A549 treated with Mapracorat at 1 μM for 4 hours (cell line): ENCODE results near the gene ZNHIT2. TPM values are rescaled to one million over a fixed set of nuclear protein-coding genes. Genes with fewer than 3 reads are reported as not detected.

Experiments used
- total RNA-seq: library from RNA; stranded (reverse); fragments of 200-300 nt; extraction: Qiagen RNA extraction; gene quantifications from 5 replicates; pipeline ENCODE4 v1.2.3, GENCODE V29; 2022

The ZNHIT2 gene
- 13.6 to 22.7 TPM (median 21.9 TPM) in 5 replicates for total RNA-seq

GRCh38 chr11:65117206-65118096, at the start of gene ZNHIT2:
Gene ZNHIT2 (minus strand): TSS chr11:65117701. CDS start chr11:65117653, 48 bp downstream.

GRCh38 chr11:65134240-65134951, 16.9 kb upstream of the ZNHIT2 start, which contains the start of gene SYVN1:
Gene SYVN1 (minus strand): TSS chr11:65134519. CDS start chr11:65133601, 918 bp downstream.

GRCh38 chr11:65121865-65122696, 4.6 kb upstream of the ZNHIT2 start, which contains the start of the genes FAU and MRPL49:
Gene FAU (minus strand): TSS chr11:65122134. CDS start chr11:65121813, 321 bp downstream.
Gene MRPL49 (plus strand): TSS chr11:65122321. CDS start chr11:65122347, 26 bp downstream.

GRCh38 chr11:65111744-65112545, 5.6 kb downstream of the ZNHIT2 start, which contains the start of gene TM7SF2:
Gene TM7SF2 (plus strand): TSS chr11:65111872. CDS start chr11:65112016, 144 bp downstream.

GRCh38 chr11:65095974-65096806, 21.3 kb downstream of the ZNHIT2 start, which contains the start of gene VPS51:
Gene VPS51 (plus strand): TSS chr11:65096214. CDS start chr11:65096251, 37 bp downstream.

GRCh38 chr11:65083834-65084597, 33.5 kb downstream of the ZNHIT2 start, which contains the start of the genes CDCA5 and ZFPL1:
Gene CDCA5 (minus strand): TSS chr11:65084040. CDS start chr11:65083978, 62 bp downstream.
Gene ZFPL1 (plus strand): TSS chr11:65084222. CDS start chr11:65084699, 477 bp downstream.

Other genes with a start within 250 kb of the ZNHIT2 start
- gene EHD1, start 239.1 kb downstream of the ZNHIT2 start, total RNA-seq: 94.9 to 123 TPM (median 115 TPM) in 5 replicates
- gene ATG2A, start 200.5 kb downstream of the ZNHIT2 start, total RNA-seq: 11.8 to 22.6 TPM (median 21.0 TPM) in 5 replicates
- 3.2 to 5.4 TPM (median 4.7 TPM) in 5 replicates for gene PPP2R5B, start 193.0 kb downstream of the ZNHIT2 start, total RNA-seq
- gene GPHA2, start 181.8 kb downstream of the ZNHIT2 start, total RNA-seq: not detected in 5 replicates
- not detected in 5 replicates for gene MAJIN, start 145.6 kb downstream of the ZNHIT2 start, total RNA-seq
- gene BATF2, start 120.7 kb downstream of the ZNHIT2 start, total RNA-seq: 0.71 to 1.1 TPM (median 0.85 TPM) in 5 replicates
- 175 to 188 TPM (median 183 TPM) in 5 replicates for gene ARL2, start 103.5 kb downstream of the ZNHIT2 start, total RNA-seq
- 19.9 to 24.2 TPM (median 23.1 TPM) in 5 replicates for gene SNX15, start 90.3 kb downstream of the ZNHIT2 start, total RNA-seq
- 34.7 to 55.9 TPM (median 53.9 TPM) in 5 replicates for gene SAC3D1, start 76.5 kb downstream of the ZNHIT2 start, total RNA-seq
- not detected in 5 replicates for gene NAALADL1, start 59.1 kb downstream of the ZNHIT2 start, total RNA-seq
- 57.4 to 76.9 TPM (median 71.1 TPM) in 5 replicates for gene CDCA5, start 33.7 kb downstream of the ZNHIT2 start, total RNA-seq
- gene ZFPL1, start 33.5 kb downstream of the ZNHIT2 start, total RNA-seq: 31.8 to 34.2 TPM (median 32.7 TPM) in 5 replicates
- gene VPS51, start 21.5 kb downstream of the ZNHIT2 start, total RNA-seq: 50.7 to 52.5 TPM (median 51.8 TPM) in 5 replicates
- 4.9 to 8.6 TPM (median 5.3 TPM) in 5 replicates for gene TM7SF2, start 5.8 kb downstream of the ZNHIT2 start, total RNA-seq
- 820 to 1,063 TPM (median 1,025 TPM) in 5 replicates for gene FAU, start 4.4 kb upstream of the ZNHIT2 start, total RNA-seq
- gene MRPL49, start 4.6 kb upstream of the ZNHIT2 start, total RNA-seq: 68.5 to 73.4 TPM (median 70.9 TPM) in 5 replicates
- 27.8 to 40.9 TPM (median 37.6 TPM) in 5 replicates for gene SYVN1, start 16.8 kb upstream of the ZNHIT2 start, total RNA-seq
- not detected in 5 replicates for gene SPDYC, start 52.5 kb upstream of the ZNHIT2 start, total RNA-seq
- 90.3 to 122 TPM (median 113 TPM) in 5 replicates for gene CAPN1, start 64.2 kb upstream of the ZNHIT2 start, total RNA-seq
- gene POLA2, start 144.3 kb upstream of the ZNHIT2 start, total RNA-seq: 10.9 to 15.8 TPM (median 13.9 TPM) in 5 replicates
- gene CDC42EP2, start 197.2 kb upstream of the ZNHIT2 start, total RNA-seq: 14.6 to 19.3 TPM (median 17.1 TPM) in 5 replicates
- 38.9 to 43.3 TPM (median 39.7 TPM) in 5 replicates for gene DPF2, start 216.2 kb upstream of the ZNHIT2 start, total RNA-seq
- 0.42 to 0.92 TPM (median 0.82 TPM) in 5 replicates for gene TIGD3, start 237.1 kb upstream of the ZNHIT2 start, total RNA-seq